ENCODE measurements around the gene CD200. TPM values are rescaled to one million over a fixed set of nuclear protein-coding genes. Genes with fewer than 3 reads are reported as not detected.

The CD200 gene
- total RNA-seq, 1 donor from 2014 or later, result 67.0 TPM

DNA sequence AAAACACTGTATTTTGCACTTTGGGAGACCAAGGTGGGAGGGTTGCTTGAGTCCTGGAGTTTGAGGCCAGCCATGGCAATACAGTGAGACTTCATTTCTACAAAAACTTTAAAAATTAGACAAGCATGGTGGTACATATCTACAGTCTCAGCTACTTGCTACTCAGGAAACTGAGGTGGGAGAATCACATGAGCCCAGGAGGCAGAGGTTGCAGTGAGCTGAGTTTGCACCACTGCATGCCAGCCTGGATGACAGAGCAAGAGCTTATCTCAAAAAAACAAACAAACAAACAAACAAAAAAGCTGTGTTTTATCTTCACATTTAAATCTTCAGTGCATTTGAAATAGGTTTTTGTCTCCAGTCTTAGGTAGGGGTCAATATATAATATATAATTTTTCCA is 34.2 kb upstream of the CD200 start:
- Mint-ChIP-seq H3K36me3 (ENCODE audit: low read depth) (no peaks in the 10 kb centered on the region), H3K4me1 (peaks cover 47% of the 10 kb centered on the region), H3K27me3 (ENCODE audit: low read depth) (no peaks in the 10 kb centered on the region)

DNA sequence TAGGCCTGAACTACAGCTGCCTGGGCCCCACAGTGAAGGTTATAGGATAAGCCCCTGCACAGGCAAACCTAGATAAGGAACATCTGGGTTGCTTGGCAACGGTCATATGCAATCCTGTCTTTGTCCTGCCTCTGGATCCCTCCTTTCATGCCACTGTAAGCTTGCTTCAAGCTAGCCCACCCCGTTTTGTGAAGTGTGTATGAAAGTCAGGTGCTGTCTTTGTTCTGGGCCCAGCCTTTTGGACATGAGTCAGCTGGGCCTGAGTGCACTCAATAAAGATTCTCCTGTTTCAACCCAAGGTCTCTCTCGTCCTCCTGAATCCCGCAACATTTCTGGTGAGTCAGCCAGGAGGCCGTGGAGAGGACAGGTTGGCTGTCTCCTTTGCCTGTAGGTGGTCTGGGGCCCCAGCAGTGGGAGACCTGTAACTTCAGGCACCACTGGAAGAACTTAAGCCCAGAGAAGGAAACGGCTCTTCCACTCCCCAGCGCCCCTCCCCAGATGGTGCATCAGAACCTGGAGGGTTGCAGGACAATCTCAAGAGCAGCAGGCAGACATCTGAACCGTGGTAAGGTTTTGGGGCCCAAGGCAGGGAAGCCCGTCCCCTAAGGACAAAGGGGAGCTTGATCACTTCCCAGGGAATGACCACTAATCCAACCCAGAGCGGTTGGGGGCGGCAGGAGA is 30.7 kb upstream of the CD200 start:
- Mint-ChIP-seq H3K4me1 (peaks cover 36% of the 10 kb centered on the region), H3K4me3 (no peak overlapping the region), H3K27me3 (ENCODE audit: low read depth) (no peaks in the 10 kb centered on the region), H3K27ac (ENCODE audit: unreplicated experiment) (no peak overlapping the region), H3K9me3 (peaks cover 5% of the 10 kb centered on the region), H3K36me3 (ENCODE audit: low read depth) (no peaks in the 10 kb centered on the region)
- TF ChIP-seq, protein P1, sequence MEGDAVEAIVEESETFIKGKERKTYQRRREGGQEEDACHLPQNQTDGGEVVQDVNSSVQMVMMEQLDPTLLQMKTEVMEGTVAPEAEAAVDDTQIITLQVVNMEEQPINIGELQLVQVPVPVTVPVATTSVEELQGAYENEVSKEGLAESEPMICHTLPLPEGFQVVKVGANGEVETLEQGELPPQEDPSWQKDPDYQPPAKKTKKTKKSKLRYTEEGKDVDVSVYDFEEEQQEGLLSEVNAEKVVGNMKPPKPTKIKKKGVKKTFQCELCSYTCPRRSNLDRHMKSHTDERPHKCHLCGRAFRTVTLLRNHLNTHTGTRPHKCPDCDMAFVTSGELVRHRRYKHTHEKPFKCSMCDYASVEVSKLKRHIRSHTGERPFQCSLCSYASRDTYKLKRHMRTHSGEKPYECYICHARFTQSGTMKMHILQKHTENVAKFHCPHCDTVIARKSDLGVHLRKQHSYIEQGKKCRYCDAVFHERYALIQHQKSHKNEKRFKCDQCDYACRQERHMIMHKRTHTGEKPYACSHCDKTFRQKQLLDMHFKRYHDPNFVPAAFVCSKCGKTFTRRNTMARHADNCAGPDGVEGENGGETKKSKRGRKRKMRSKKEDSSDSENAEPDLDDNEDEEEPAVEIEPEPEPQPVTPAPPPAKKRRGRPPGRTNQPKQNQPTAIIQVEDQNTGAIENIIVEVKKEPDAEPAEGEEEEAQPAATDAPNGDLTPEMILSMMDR (conservative IDR thresholded peaks at IDR 0.05), result no peak
- DNase-seq (ENCODE audit: low read depth, low spot score), result peak; percentile 26

More for the DNA sequence above, 34.2 kb upstream of the CD200 start:
- no peak overlapping the region for H3K27ac Mint-ChIP-seq (ENCODE audit: unreplicated experiment)
- H3K9me3 Mint-ChIP-seq, result peaks cover 7% of the 10 kb centered on the region
- TF ChIP-seq, protein P1 (conservative IDR thresholded peaks at IDR 0.05), result no peak
- no peak overlapping the region for H3K4me3 Mint-ChIP-seq
- DNase-seq (ENCODE audit: low read depth, low spot score), result no peak

DNA sequence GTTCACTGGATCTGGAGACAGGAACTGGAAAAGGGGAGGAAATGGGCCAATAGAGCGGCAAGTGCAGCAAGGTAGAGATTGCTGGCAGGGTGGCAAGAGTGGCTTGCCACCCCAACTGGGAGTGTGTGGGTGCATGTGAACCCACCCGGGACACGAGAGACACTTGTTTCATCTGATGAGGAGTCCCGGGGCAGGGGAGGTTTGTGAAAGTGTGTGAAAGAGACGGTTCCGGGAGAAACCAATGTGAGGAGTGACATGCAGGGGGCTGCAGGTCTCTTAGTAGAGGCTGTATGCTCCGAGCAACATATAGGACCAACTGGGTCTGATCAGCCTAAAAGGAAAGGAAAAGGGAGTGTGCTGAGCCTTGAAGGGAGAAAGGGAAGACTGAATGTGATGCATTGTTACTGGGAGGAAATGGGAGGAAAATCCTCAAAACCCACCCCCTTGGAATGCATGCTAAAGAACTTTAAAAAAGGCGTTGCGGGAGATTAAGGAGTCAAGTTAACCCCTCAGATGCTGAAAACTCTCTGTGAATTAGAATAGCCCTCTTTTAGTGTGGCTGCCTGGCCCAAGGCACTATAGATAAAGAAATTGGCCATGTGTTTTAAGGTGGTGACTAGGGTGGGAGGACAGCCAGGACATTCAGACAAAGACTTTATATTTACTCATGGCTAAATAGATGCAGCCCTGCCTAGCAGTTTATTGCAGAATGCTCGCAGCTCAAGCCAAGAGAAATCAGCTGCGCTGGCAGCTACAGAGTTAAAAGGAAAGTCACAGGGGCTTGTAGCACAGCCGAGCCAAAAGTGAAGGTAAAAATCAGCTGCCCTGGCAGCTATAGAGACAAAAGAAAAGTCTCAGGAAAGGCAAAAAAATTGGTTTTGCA is 29.8 kb upstream of the CD200 start:
- TF ChIP-seq, protein P1 (conservative IDR thresholded peaks at IDR 0.05), result no peak
- peaks cover 36% of the 10 kb centered on the region for H3K4me1 Mint-ChIP-seq
- peak; percentile 38 for DNase-seq (ENCODE audit: low read depth, low spot score)

DNA sequence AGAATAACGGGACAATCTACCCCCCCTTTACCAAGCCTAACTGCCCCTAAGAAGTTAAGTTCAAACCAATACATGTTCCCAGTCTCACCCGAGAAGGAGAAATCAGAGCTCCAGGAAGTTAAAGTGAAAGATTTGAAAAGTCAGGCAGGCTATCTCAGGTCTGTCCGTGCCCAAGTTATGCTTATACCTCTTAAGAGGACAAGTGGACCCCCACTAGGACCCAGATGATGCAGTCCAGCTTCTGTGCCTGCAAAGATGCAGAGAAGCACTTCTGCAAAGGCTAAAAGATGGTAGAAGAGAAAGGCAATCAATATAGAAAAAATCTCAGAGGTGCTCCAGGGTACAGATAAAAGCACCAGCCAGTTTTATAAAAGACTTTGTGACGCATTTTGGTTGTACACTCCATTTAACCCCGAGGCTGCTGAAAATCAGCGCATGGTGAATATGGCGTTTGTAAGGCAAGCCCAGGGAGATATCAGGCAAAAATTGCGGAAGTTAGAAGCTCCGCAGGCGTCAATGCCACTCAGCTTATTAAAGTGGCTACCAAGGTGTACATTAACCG is 29.1 kb upstream of the CD200 start:
- TF ChIP-seq, protein P1 (conservative IDR thresholded peaks at IDR 0.05), result no peak
- Mint-ChIP-seq H3K4me3 (no peak overlapping the region), H3K9me3 (peaks cover 5% of the 10 kb centered on the region), H3K36me3 (ENCODE audit: low read depth) (no peaks in the 10 kb centered on the region), H3K27me3 (ENCODE audit: low read depth) (no peaks in the 10 kb centered on the region), H3K27ac (ENCODE audit: unreplicated experiment) (no peak overlapping the region), H3K4me1 (peaks cover 38% of the 10 kb centered on the region)
- DNase-seq (ENCODE audit: low read depth, low spot score), result no peak

More for the DNA sequence above, 29.8 kb upstream of the CD200 start:
- H3K9me3 Mint-ChIP-seq, result peaks cover 5% of the 10 kb centered on the region
- H3K27me3 Mint-ChIP-seq (ENCODE audit: low read depth), result no peaks in the 10 kb centered on the region
- H3K27ac Mint-ChIP-seq (ENCODE audit: unreplicated experiment), result no peak overlapping the region
- H3K36me3 Mint-ChIP-seq (ENCODE audit: low read depth), result no peaks in the 10 kb centered on the region
- H3K4me3 Mint-ChIP-seq, result no peak overlapping the region

DNA sequence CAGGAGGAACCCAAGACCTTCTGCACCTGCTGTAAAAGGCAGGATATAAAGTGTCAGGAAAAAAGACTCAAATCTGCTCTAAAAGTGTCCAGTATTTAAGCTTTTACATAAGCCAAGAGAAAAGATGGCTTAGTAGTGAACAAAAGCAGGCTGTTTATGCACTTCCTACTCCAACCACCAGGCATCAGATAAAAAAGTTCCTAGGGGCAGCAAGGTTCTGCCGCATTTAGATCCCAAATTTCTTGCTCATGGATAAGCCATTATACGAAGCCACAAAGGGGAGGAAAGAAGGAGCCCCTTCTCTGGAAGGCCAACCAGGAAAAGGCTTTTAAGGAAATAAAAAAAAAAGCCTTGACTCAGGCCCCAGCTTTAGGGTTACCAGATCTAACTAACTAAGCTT is 28.3 kb upstream of the CD200 start:
- H3K36me3 Mint-ChIP-seq (ENCODE audit: low read depth), result no peaks in the 10 kb centered on the region
- DNase-seq (ENCODE audit: low read depth, low spot score), result no peak
- H3K27me3 Mint-ChIP-seq (ENCODE audit: low read depth), result no peaks in the 10 kb centered on the region
- no peak overlapping the region for H3K27ac Mint-ChIP-seq (ENCODE audit: unreplicated experiment)
- H3K4me1 Mint-ChIP-seq, result peaks cover 38% of the 10 kb centered on the region
- TF ChIP-seq, protein P1 (conservative IDR thresholded peaks at IDR 0.05), result peak; percentile 56
- no peak overlapping the region for H3K4me3 Mint-ChIP-seq
- H3K9me3 Mint-ChIP-seq, result peaks cover 5% of the 10 kb centered on the region
